ENCODE measurements around the gene TRIM39.

DNA sequence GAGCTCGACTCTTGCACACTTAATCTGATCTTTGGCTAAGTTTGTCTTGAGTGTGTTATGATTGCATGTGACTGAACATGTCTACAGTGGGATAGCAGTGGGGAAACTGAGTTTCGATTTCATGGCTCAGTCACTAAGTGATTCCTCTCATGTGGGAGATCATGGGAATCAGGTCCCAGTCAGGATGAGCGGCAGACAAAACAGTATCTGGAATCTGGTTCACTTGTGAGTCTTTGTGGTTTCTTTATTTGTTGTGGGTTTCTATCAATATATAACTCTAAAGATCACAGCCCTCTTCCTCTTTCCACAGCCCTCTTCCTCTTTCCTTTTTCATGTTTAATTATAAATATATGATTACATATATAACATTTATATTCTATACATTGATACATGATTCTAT is 22.2 kb downstream of the TRIM39 start:
- TF ChIP-seq, protein P1, sequence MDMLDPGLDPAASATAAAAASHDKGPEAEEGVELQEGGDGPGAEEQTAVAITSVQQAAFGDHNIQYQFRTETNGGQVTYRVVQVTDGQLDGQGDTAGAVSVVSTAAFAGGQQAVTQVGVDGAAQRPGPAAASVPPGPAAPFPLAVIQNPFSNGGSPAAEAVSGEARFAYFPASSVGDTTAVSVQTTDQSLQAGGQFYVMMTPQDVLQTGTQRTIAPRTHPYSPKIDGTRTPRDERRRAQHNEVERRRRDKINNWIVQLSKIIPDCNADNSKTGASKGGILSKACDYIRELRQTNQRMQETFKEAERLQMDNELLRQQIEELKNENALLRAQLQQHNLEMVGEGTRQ (IDR thresholded peaks at IDR 0.05; ENCODE audit: borderline replicate concordance, low read depth, low read length) = no peak
- TF ChIP-seq, protein P2, sequence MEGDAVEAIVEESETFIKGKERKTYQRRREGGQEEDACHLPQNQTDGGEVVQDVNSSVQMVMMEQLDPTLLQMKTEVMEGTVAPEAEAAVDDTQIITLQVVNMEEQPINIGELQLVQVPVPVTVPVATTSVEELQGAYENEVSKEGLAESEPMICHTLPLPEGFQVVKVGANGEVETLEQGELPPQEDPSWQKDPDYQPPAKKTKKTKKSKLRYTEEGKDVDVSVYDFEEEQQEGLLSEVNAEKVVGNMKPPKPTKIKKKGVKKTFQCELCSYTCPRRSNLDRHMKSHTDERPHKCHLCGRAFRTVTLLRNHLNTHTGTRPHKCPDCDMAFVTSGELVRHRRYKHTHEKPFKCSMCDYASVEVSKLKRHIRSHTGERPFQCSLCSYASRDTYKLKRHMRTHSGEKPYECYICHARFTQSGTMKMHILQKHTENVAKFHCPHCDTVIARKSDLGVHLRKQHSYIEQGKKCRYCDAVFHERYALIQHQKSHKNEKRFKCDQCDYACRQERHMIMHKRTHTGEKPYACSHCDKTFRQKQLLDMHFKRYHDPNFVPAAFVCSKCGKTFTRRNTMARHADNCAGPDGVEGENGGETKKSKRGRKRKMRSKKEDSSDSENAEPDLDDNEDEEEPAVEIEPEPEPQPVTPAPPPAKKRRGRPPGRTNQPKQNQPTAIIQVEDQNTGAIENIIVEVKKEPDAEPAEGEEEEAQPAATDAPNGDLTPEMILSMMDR (IDR thresholded peaks at IDR 0.05) = no peak

All from SK-N-SH (cell line).